EH (cell line): ENCODE measurements around the gene KPRP.

Experiments used
- DNase-seq: peaks from one replicate; pipeline ENCODE4 v3.0.0-alpha.2; 2015; ENCODE audit warnings: low read depth

The KPRP gene, protein sequence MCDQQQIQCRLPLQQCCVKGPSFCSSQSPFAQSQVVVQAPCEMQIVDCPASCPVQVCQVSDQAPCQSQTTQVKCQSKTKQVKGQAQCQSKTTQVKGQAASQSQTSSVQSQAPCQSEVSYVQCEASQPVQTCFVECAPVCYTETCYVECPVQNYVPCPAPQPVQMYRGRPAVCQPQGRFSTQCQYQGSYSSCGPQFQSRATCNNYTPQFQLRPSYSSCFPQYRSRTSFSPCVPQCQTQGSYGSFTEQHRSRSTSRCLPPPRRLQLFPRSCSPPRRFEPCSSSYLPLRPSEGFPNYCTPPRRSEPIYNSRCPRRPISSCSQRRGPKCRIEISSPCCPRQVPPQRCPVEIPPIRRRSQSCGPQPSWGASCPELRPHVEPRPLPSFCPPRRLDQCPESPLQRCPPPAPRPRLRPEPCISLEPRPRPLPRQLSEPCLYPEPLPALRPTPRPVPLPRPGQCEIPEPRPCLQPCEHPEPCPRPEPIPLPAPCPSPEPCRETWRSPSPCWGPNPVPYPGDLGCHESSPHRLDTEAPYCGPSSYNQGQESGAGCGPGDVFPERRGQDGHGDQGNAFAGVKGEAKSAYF

DNA sequence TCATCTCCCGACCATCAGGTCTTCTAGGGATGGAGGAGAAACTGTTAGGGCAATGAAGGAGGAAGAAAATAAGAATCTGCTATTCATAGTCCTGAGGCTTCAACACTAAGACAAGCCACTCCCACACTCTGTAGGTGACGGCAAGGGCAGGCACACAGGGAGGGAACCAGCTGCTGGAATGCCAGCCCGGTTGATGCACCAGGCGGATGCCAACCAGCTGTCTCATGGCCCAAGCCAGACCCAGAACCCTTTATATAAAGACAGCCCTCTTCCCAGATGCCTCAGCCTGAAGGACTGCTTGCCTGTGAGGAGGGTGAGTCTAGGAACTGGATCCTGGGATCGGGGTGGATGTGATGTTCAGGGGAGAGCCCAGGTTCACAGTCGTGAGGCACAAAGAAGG lies at the start of gene KPRP:
KPRP (plus strand) TSS at position 279 of the 400 bp plus-strand sequence. CDS start 1,564 bp downstream, outside the sequence.
- no peak for DNase-seq

DNA sequence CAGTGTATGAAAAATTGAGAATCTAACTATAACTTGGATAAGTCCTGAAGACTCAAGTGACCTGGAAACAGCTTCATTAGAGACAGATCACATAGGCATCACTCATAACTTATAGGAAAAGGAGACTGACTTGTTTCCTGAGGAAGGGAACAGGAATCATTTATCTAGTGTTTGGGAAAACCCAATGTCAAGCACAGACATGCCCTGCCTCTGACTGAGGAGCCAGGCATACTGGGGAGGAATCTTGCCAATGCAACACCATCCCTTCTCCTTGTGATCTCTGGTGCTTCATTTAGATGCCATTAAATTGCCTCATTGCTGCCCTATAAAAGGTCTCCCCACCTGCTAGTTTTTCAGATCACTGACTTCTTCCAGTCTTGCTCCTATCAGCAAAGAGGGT lies 39.6 kb upstream of the KPRP start:
- DNase-seq, result no peak

DNA sequence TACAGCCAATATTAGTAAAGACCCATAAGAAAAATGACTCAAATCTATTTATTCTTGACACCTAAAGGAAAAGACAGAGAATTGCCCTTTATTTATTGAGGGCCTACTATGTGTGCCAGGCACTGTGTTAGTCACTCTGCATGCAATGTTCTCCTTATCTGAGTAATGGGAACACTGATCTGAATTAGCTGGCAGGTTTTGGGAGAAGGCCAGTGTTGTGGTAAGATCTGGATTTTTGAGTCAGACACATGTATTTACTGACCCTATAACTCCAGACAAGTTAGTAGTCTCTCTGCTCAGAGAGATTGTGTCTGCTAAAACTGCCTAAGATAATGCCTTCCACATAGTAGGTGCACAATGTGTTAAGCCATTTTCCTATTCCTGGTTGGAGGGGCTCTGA lies 32.6 kb upstream of the KPRP start:
- DNase-seq, result no peak

DNA sequence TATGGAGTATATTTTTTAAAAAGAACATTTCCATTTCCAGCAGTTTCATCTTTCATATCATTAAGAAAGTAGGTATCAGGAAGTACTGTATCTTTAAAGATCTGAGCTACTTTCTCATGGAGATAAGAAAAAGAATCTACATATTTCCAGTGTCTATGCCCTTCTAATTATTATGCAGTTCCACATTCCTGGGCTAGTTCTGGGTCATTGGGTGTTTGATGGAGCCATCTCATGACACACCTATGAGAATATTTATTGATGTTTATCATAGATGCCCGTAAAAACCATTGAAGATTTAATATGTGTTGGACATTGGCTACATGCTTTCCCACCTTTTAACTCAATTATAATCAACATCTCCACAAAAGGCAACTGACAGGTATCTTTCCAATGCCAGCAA lies 28.8 kb upstream of the KPRP start:
- no peak for DNase-seq

DNA sequence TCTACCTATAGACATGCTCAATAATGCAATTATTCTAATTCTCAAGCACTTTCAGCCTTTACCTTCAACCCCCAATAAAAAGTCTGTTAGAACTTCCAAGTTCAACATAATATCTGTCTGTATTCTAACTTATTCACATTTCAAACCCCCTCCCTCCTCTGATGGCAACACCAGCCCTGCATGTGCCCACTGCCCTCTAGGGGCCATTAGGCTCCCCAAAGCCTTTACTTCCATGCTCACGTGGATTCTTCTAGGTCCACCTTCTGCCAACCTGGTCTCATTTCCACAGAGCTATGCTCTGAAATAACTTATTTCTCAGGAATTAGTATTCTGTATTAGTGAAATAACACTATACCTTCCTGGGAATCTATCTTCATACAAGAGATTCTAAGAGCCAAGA lies 22.2 kb upstream of the KPRP start:
- no peak for DNase-seq

DNA sequence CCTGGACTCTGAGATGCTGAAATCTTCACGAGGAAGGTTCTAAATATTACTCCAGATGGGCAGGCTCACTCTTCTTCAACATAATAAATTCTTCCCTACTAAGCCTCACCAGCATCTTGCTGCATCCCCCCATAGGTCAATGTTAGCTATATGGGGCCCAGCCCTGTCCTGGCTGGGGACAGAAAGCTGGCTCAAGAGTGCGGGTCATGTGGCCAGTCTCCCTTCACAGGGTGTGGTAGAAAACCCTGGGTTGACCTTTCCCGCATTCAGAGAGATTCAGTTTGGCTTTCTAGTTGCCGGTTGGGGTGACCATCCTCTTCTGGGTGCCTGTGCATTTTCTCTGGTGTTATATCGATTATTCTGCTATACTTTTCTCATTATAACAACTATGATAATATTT lies 19.8 kb upstream of the KPRP start:
- no peak for DNase-seq

DNA sequence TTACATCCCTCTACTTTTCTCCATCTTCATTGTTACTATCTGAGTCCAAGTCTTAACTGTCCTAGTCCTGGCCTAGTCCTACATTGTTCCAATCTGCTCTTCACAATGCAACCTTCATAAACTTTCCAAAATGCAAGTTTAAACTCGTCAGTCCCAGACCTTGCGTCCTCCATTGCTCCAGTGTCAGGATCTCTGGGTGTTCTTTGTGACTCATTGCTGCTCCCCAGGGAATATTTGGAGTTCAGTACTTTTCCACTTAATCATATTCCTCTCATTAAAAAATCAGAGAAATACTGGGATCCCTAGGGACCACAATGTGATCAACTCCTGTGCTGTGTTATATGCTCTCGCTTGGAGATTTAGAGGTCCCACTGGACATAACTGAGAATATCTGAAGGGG lies 18.0 kb upstream of the KPRP start:
- DNase-seq, result no peak

DNA sequence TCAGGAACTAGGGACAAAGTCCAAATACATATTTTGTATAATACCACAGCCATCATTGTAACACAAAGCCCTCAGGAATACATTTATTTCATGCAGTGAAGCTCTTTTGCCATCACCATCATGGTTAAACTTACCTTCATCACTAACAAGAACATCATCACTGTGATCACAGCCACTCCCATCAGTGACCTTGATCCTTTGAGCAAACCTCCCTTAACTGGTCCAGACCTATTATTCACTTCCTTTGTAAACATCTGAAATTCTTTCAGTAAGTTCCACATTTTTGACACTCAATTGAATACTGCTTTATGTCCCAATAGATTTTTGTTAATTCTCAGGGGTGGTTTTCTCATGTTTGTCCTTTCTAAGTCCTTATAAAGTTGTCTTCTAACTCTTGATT lies 16.2 kb upstream of the KPRP start:
- DNase-seq, result no peak

DNA sequence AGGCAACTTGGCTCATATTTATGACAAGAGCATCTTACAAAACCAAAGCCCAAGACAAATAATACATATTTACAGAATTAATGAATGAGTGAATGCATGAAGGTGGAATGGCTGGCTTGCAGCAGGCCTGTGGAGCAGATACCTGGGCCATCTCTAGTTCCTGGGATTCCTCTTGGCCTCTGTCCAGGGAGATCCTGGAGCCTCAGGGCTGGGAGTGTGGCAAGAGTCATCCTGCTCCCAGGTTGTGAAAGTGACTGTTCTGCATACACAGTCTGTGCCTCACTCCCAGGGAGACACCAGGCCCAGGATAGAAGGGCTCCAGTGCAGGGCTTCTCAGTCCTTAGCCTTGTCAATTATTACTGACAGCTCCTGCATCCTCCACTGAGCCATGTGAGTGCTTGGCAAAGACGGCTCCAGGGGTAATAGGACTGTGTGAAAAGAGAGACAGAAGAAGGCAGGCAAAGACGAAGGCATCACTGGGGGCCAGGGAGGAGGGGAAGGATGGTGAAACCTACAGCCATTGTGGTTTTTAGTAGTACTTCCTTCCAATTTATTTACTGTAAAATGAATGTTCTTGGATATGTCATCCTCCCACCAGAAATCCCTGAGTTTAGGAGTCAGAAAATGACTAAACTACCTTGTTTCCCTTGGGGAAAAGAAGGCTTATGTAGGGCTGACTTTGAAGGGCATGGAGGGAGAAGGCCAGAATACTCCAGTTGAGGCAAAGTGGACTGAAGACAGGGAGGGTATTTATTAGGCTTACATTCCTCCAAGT lies 14.3 kb upstream of the KPRP start:
- no peak for DNase-seq

DNA sequence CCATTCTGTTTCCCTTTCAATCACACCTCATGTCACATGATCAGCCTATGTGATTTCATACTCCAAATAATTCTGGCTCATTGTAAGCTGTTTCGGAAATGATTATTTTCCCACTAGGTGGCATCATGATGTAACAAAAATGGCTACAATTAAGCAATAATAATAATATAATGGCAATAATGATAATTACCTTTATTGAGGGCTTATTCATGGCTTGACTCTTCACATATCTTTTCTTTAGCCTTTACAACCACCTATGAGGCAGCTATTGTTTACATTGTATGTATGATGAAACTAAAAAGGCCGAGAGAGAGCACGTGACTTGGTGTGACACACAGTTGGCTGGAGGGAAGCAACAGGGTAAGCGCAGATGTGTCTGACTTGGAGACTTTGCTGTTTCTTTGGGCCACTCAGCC lies 12.5 kb upstream of the KPRP start:
- DNase-seq, result no peak

DNA sequence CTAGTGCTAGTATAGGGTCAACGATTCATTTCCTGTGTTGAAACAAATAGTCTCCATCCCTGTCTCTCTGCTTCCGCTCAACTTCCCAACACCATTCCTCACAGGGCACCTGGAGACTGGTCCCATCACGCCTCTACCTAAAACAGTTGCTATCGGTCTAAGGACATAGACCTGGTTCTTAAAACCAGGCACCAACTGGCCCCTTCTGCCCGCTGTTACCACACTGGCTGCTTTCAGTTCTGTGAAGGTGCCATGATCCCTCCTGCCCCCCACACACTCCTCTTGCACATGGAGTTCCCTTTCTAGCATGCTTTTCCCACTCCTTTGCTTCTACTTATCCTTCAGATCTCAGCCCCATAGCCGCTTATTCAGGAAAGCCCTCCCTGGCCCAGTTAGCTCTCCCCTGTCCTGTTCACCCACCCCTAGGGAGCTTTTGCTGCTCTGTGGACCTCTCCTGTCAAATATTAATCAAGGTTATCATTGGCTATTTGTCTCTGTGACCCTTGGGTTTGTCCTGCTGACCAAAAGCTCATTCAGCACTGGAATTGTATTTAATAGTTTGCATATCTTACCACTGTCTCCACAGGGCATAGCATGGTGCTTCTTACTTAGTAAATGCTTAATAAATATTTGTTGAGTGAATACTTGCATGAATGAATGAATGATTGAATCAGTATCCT lies 11.9 kb upstream of the KPRP start:
- DNase-seq, result no peak

DNA sequence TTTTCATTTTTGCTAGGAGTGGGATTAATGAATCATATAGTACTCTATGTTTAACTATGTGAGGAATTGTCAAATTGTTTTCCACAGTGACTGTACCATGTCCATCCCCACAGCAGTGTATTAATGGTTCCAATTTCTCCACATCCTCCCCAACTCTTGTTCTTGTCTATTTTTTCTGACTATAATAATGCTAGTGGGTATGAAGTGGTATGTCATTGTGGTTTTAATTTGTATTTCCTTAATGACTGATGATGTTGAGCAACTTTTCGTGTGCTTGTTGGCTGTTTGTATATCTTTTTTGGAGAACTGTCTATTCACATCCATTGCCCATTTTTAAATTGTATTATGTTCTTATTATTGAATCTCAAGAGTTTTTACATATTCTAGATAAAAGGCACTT lies 10.0 kb upstream of the KPRP start:
- no peak for DNase-seq

DNA sequence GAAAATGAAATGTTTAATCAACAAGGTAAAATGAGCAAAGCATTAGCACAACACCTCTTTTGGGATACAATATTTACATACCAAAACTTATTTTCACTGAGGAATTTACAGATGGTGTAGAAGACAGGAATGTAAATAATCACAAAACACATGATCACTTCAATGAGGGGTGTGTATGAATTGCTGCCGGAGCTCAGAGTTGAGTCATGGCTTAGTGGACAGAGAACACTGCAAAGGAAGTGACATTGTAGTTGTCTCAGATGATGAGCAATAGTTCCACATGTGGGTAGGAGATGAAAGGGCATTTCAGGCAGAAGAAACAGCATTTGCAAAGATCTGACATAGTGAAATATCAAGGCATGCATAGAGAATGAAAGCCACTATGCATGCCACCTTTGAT lies 5.6 kb upstream of the KPRP start:
- DNase-seq, result peak; percentile 57

DNA sequence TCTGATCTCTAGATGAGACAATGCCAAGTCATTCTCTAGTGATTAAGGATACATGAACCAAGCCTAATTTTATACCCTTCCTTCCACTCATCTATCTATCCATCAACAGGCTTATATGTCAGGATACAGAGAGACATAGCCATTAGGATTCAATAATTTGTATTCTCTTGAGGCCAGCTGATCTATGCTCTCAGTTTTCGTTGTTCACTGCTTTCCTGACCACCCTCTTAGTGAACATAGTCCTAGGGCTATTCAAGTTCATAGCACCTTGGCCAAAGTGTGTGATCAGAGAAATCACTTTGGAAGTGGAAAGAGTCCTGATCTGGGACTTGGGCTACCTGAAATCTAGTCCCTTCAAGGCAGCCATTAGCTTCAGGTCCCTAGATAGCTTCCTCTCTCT lies 4.2 kb upstream of the KPRP start:
- DNase-seq, result no peak

DNA sequence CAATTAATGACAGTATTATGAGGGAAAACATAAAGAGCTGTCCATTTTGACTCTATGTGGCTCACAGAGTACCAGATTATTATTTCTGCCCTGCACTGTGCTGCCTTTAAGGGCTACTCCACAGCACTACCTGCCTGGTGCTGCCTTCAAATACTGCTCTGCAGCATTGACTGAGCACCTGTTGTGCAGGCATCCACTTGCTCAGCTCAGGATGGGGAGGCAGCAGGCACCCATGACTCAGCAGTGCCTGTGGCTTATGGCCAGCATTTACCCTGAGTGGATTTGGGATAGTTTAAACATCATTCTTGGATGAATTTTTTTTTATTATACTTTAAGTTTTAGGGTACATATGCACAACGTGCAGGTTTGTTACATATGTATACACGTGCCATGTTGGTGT lies 953 bp upstream of the KPRP start:
- no peak for DNase-seq

DNA sequence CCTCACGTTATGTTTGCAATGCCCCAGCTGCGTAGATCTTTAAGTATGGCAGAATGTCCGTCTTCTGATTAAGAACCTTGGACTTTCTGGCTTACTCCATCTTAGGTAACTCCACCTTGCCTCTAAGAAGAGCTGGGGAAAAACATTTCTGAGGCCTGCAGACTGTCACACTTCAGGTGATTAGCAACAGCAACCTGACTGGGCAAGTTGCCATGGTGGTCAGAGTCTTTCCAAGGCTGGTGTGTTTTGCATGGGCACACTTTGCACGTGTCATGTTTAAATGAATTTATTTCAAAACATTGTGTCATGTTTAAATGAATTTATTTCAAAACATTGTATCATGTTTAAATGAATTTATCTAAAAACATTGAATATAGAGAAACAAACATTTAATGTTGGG lies 811 bp downstream of the KPRP start:
- DNase-seq, result no peak

DNA sequence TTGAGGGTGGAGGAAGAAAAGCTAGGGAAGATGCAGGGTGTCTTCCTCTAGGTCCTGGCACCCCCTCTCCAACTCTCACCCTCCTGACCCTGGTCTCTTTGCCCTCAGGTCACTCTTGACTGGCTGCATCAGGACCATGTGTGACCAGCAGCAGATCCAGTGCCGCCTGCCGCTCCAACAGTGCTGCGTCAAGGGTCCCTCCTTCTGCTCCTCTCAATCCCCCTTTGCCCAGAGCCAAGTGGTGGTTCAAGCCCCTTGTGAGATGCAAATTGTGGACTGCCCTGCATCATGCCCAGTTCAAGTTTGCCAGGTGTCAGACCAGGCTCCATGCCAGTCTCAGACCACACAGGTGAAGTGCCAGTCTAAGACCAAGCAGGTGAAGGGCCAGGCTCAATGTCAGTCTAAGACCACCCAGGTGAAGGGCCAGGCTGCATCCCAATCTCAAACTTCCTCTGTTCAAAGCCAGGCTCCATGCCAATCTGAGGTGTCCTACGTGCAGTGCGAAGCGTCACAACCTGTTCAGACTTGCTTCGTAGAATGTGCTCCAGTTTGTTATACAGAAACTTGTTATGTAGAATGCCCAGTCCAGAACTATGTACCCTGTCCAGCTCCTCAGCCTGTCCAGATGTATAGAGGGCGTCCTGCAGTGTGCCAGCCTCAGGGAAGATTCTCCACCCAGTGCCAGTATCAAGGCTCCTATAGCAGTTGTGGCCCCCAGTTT lies 1.8 kb downstream of the KPRP start:
- DNase-seq, result no peak

DNA sequence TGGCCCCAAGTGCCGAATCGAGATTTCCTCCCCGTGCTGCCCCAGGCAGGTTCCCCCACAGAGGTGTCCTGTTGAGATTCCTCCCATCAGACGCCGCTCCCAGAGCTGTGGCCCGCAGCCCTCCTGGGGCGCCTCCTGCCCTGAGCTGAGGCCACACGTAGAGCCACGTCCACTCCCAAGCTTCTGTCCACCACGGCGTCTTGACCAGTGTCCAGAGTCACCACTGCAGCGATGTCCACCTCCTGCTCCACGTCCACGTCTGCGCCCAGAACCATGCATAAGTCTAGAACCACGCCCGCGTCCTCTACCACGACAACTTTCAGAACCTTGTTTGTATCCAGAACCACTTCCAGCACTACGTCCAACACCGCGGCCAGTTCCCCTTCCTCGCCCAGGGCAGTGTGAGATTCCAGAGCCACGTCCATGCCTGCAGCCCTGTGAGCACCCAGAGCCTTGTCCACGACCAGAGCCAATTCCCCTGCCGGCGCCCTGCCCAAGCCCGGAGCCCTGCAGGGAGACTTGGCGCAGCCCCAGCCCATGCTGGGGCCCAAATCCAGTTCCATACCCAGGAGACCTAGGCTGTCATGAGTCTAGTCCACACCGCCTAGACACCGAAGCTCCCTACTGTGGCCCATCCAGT lies 2.8 kb downstream of the KPRP start:
- DNase-seq, result no peak

DNA sequence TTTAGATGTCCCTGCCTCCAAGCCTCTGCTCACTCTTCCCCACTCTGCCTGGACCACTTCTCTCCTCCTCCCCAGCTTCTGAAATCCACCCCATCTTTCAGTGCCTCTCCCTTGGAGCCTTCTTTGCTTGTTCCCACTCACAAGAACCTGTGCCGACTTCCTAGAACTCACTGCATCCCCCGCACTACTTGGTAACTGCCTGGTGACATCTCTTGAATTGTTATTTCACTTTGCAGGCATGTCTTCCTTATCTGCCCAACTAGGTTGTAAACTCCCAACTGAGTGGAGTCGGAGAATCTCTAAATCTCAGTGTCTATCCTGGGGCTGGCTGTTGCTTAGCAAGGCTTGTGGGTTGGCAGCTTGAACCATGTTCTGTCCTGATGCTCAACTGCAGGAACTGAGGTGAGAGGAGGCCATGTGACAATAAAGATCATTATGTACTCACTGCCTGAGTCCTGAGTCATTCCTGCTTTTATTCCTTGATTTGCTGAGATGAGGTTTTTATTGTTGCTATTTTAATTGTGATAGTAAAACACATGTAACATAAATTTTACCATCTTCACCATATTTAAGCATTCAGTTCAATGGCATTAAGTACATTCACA lies 3.9 kb downstream of the KPRP start:
- DNase-seq, result no peak

DNA sequence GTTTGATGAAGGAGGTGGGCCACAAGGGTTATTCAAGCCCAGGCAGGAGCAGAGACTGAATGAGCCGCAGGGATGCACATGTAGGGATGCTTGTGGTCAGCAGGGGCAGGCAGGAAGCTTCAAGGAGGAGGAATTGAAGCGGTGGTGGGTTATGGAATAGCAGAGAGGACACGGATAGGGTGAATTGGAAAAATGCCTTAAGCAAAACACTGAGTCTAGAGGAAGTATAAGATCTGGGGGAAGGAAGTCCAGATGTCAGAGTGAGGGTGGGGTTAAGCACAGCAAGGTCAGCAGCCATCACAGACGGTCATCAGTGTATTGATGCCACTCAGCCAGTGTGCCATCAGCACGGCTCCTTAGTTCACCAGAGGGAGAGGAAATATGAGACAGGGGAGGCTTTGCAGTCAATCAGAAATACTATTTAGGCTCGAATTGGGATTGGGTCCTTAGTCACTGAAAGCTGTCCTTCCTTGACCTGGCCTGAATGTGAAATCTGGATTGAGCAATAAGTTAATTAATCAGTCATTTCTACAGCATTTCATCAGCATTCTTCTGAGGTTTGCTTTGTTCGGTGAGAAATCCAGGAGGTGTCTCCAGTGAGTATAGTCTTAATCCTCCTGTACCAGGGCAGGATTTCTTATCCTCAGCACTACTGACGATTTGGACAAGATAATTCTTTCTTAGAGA lies 11.2 kb downstream of the KPRP start:
- peak; percentile 3 for DNase-seq
